ENCODE measurements around the gene IPCEF1.

DNA sequence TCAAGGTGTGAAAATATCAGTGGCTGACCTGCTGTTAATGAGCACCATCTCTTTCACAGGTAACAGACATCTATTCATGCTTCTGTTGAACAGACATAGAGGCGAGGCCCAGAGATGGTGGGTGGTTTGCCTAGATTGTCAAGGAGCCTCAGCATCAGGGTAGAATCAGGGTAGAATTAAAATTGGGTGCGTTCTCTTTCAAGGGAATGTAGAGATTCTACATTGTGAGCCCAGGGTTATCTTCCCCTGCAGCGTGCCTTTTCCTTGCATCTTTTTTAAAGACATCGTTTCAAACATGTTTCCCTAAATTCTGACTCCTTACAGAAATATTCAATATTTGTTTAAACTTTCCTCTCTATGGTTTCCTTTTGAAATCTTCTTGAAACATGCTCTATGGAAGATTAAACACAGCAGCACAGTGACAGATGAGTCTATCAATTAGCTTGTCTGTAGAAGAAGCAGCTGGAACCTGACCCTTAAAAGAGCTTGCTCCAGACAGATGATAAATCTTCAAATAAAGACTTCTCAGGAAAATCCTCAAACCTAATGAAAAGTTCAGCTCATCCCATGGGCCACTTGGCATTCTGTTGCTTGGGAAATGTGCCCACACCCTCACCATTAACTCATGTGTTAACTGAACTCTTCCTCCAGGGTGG lies 119.8 kb downstream of the IPCEF1 start:
- no peak for TF ChIP-seq EZH2 (IDR thresholded peaks at IDR 0.05; ENCODE audit: low read depth)
- TF ChIP-seq, protein P1, sequence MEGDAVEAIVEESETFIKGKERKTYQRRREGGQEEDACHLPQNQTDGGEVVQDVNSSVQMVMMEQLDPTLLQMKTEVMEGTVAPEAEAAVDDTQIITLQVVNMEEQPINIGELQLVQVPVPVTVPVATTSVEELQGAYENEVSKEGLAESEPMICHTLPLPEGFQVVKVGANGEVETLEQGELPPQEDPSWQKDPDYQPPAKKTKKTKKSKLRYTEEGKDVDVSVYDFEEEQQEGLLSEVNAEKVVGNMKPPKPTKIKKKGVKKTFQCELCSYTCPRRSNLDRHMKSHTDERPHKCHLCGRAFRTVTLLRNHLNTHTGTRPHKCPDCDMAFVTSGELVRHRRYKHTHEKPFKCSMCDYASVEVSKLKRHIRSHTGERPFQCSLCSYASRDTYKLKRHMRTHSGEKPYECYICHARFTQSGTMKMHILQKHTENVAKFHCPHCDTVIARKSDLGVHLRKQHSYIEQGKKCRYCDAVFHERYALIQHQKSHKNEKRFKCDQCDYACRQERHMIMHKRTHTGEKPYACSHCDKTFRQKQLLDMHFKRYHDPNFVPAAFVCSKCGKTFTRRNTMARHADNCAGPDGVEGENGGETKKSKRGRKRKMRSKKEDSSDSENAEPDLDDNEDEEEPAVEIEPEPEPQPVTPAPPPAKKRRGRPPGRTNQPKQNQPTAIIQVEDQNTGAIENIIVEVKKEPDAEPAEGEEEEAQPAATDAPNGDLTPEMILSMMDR (conservative IDR thresholded peaks at IDR 0.05) = no peak
